ENCODE data around the gene THBS3. TPM values are rescaled to one million over a fixed set of nuclear protein-coding genes. Genes with fewer than 3 reads are reported as not detected.
A peak's percentile ranks its signal among the peaks of the same experiment; 100 is the strongest.

The THBS3 gene
- total RNA-seq, 2 donors from 2014 or later: 4.1 to 9.4 TPM

- H3K9me3 Mint-ChIP-seq: no peaks in the 10 kb centered on the region
- no peaks in the 10 kb centered on the region for H3K27me3 Mint-ChIP-seq
- ATAC-seq: peak; percentile 91 to 93
These were observed 1.0 kb upstream of the THBS3 start, which contains the start of gene MTX1 for GRCh38 chr1:155208541-155209311. Gene MTX1 (plus strand): TSS chr1:155208695. CDS start chr1:155208805, 110 bp downstream.

GRCh38 chr1:155206891-155207805, 549 bp downstream of the THBS3 start:
- DNase-seq (ENCODE audit: low spot score) (peak; percentile 85), ATAC-seq (peak in 1 of 2 donors; percentile 41)
- H3K27me3 Mint-ChIP-seq: no peaks in the 10 kb centered on the region
- H3K4me1 Mint-ChIP-seq (ENCODE audit: low read depth in 2 of 2): peaks cover 23 to 27% of the 10 kb centered on the region in 2 donors
- H3K4me3 Mint-ChIP-seq: peak overlapping the region; percentile 62
- no peaks in the 10 kb centered on the region for H3K36me3 Mint-ChIP-seq
- H3K27ac Mint-ChIP-seq: peak overlapping the region; percentile 24 to 53
- H3K9me3 Mint-ChIP-seq: no peaks in the 10 kb centered on the region

More at GRCh38 chr1:155208541-155209311, 1.0 kb upstream of the THBS3 start, which contains the start of gene MTX1:
- H3K36me3 Mint-ChIP-seq: no peaks in the 10 kb centered on the region
- peak within 1 kb of the TSS; percentile 94 for H3K4me3 Mint-ChIP-seq
- peak within 1 kb of the TSS; percentile 68 to 87 for H3K27ac Mint-ChIP-seq
- H3K4me1 Mint-ChIP-seq (ENCODE audit: low read depth in 2 of 2): peaks cover 23 to 27% of the 10 kb centered on the region in 2 donors
- peak; percentile 87 for DNase-seq (ENCODE audit: low spot score)

- Mint-ChIP-seq H3K36me3 (no peaks in the 10 kb centered on the region), H3K27ac (no peak overlapping the region), H3K27me3 (no peaks in the 10 kb centered on the region), H3K9me3 (no peaks in the 10 kb centered on the region), H3K4me3 (no peak overlapping the region), H3K4me1 (ENCODE audit: low read depth in 2 of 2) (peaks cover 23 to 27% of the 10 kb centered on the region in 2 donors)
- no peak for DNase-seq (ENCODE audit: low spot score)
- no peak for ATAC-seq
These were observed 1.6 kb downstream of the THBS3 start for GRCh38 chr1:155205969-155206593.

GRCh38 chr1:155205035-155205434, 2.7 kb downstream of the THBS3 start:
- no peak for DNase-seq (ENCODE audit: low spot score)
- no peak for ATAC-seq
- no peaks in the 10 kb centered on the region for H3K36me3 Mint-ChIP-seq
- no peaks in the 10 kb centered on the region for H3K27me3 Mint-ChIP-seq
- H3K4me1 Mint-ChIP-seq (ENCODE audit: low read depth in 2 of 2): peaks cover 19 to 21% of the 10 kb centered on the region in 2 donors
- no peak overlapping the region for H3K27ac Mint-ChIP-seq
- H3K9me3 Mint-ChIP-seq: no peaks in the 10 kb centered on the region
- no peak overlapping the region for H3K4me3 Mint-ChIP-seq

- no peak for ATAC-seq
- DNase-seq (ENCODE audit: low spot score): no peak
- H3K36me3 Mint-ChIP-seq: no peaks in the 10 kb centered on the region
- no peaks in the 10 kb centered on the region for H3K9me3 Mint-ChIP-seq
- H3K4me3 Mint-ChIP-seq: no peak overlapping the region
- H3K4me1 Mint-ChIP-seq (ENCODE audit: low read depth in 2 of 2): peaks cover 10 to 11% of the 10 kb centered on the region in 2 donors
- H3K27ac Mint-ChIP-seq: no peak overlapping the region
- H3K27me3 Mint-ChIP-seq: no peaks in the 10 kb centered on the region
These were observed 4.8 kb downstream of the THBS3 start for GRCh38 chr1:155202731-155203515.

GRCh38 chr1:155202198-155202597, 5.5 kb downstream of the THBS3 start:
- Mint-ChIP-seq H3K27ac (no peak overlapping the region), H3K4me3 (no peak overlapping the region), H3K27me3 (no peaks in the 10 kb centered on the region), H3K36me3 (no peaks in the 10 kb centered on the region), H3K9me3 (no peaks in the 10 kb centered on the region), H3K4me1 (ENCODE audit: low read depth in 2 of 2) (peaks cover 5% of the 10 kb centered on the region in 2 donors)
- DNase-seq (ENCODE audit: low spot score) (no peak), ATAC-seq (no peak)

GRCh38 chr1:155200920-155201319, 6.8 kb downstream of the THBS3 start:
- peaks cover 0 to 4% of the 10 kb centered on the region in 2 donors for H3K4me1 Mint-ChIP-seq (ENCODE audit: low read depth in 2 of 2)
- no peaks in the 10 kb centered on the region for H3K9me3 Mint-ChIP-seq
- H3K27me3 Mint-ChIP-seq: no peaks in the 10 kb centered on the region
- H3K27ac Mint-ChIP-seq: no peak overlapping the region
- no peak overlapping the region for H3K4me3 Mint-ChIP-seq
- H3K36me3 Mint-ChIP-seq: no peaks in the 10 kb centered on the region
- ATAC-seq: no peak
- DNase-seq (ENCODE audit: low spot score): no peak

GRCh38 chr1:155199792-155200191, 7.9 kb downstream of the THBS3 start:
- no peak overlapping the region for H3K27ac Mint-ChIP-seq
- H3K4me1 Mint-ChIP-seq (ENCODE audit: low read depth in 2 of 2): peaks cover 5 to 9% of the 10 kb centered on the region in 2 donors
- H3K9me3 Mint-ChIP-seq: no peaks in the 10 kb centered on the region
- no peak for DNase-seq (ENCODE audit: low spot score)
- no peaks in the 10 kb centered on the region for H3K27me3 Mint-ChIP-seq
- no peak for ATAC-seq
- H3K4me3 Mint-ChIP-seq: no peak overlapping the region
- no peaks in the 10 kb centered on the region for H3K36me3 Mint-ChIP-seq

GRCh38 chr1:155198547-155198906, 9.2 kb downstream of the THBS3 start:
- peak overlapping the region in 1 of 2 donors; percentile 52 for H3K27ac Mint-ChIP-seq
- no peaks in the 10 kb centered on the region for H3K27me3 Mint-ChIP-seq
- H3K4me1 Mint-ChIP-seq (ENCODE audit: low read depth in 2 of 2): peaks cover 16 to 19% of the 10 kb centered on the region in 2 donors
- no peak overlapping the region for H3K4me3 Mint-ChIP-seq
- H3K9me3 Mint-ChIP-seq: no peaks in the 10 kb centered on the region
- DNase-seq (ENCODE audit: low spot score): no peak
- ATAC-seq: no peak
- H3K36me3 Mint-ChIP-seq: no peaks in the 10 kb centered on the region

GRCh38 chr1:155197901-155198546, 9.7 kb downstream of the THBS3 start:
- Mint-ChIP-seq H3K4me3 (no peak overlapping the region), H3K36me3 (no peaks in the 10 kb centered on the region), H3K9me3 (no peaks in the 10 kb centered on the region), H3K27me3 (no peaks in the 10 kb centered on the region), H3K4me1 (ENCODE audit: low read depth in 2 of 2) (peaks cover 20 to 22% of the 10 kb centered on the region in 2 donors), H3K27ac (peak overlapping the region in 1 of 2 donors; percentile 52)
- ATAC-seq: no peak
- no peak for DNase-seq (ENCODE audit: low spot score)

- no peaks in the 10 kb centered on the region for H3K27me3 Mint-ChIP-seq
- H3K9me3 Mint-ChIP-seq: no peaks in the 10 kb centered on the region
- ATAC-seq (no peak), DNase-seq (ENCODE audit: low spot score) (no peak)
- peaks cover 26 to 28% of the 10 kb centered on the region in 2 donors for H3K4me1 Mint-ChIP-seq (ENCODE audit: low read depth in 2 of 2)
- H3K4me3 Mint-ChIP-seq: peak overlapping the region; percentile 57
- no peaks in the 10 kb centered on the region for H3K36me3 Mint-ChIP-seq
- no peak overlapping the region for H3K27ac Mint-ChIP-seq
These were observed 10.6 kb downstream of the THBS3 start for GRCh38 chr1:155196893-155197638.

Measured in natural killer cell treated with Interleukin-12 subunit alpha and Interleukin-12 subunit beta and Interleukin-15 and Interleukin-18, amount 100 ng/mL, for 72 hours (primary cell).